Measurements from ENCODE around the gene MCM9.
"Not testable (repeated sequence)": the region's sequence is repeated elsewhere in the genome, so short reads cannot be mapped to it uniquely, and the experiment has no call there.

Gene MCM9

GRCh38 chr6:118768441-118768840 is 166.5 kb downstream of the MCM9 start:
- Histone ChIP-seq H3K4me3 (ENCODE audit: low read length in 2 of 2) (no peak overlapping the region), H3K9ac (ENCODE audit: low read depth in 1 of 2, low read length in 2 of 2) (no peak overlapping the region), H3K27ac (ENCODE audit: low read depth in 2 of 2, low read length in 2 of 2) (peak overlapping the region in 1 of 2 donors; percentile 34), H3K9me3 (ENCODE audit: control insufficient read depth in 2 of 2, low read length in 2 of 2) (no peaks in the 10 kb centered on the region), H3K36me3 (ENCODE audit: control insufficient read depth in 2 of 2, insufficient read depth in 2 of 2, low read length in 2 of 2) (no peaks in the 10 kb centered on the region), H3K4me1 (ENCODE audit: control insufficient read depth in 2 of 2, insufficient read depth in 2 of 2, low read length in 2 of 2) (no peaks in the 10 kb centered on the region), H3K27me3 (ENCODE audit: control insufficient read depth in 2 of 2, insufficient read depth in 2 of 2, low read length in 2 of 2) (no peaks in the 10 kb centered on the region)

GRCh38 chr6:118765316-118765715 is 169.6 kb downstream of the MCM9 start:
- not testable (repeated sequence) for H3K9ac ChIP-seq (ENCODE audit: low read depth in 1 of 2, low read length in 2 of 2); H3K27me3 ChIP-seq (ENCODE audit: control insufficient read depth in 2 of 2, insufficient read depth in 2 of 2, low read length in 2 of 2); H3K4me3 ChIP-seq (ENCODE audit: low read length in 2 of 2); H3K27ac ChIP-seq (ENCODE audit: low read depth in 2 of 2, low read length in 2 of 2); H3K36me3 ChIP-seq (ENCODE audit: control insufficient read depth in 2 of 2, insufficient read depth in 2 of 2, low read length in 2 of 2); H3K4me1 ChIP-seq (ENCODE audit: control insufficient read depth in 2 of 2, insufficient read depth in 2 of 2, low read length in 2 of 2); H3K9me3 ChIP-seq (ENCODE audit: control insufficient read depth in 2 of 2, low read length in 2 of 2)

GRCh38 chr6:118764766-118765165 is 170.2 kb downstream of the MCM9 start:
- H3K9me3 ChIP-seq (ENCODE audit: control insufficient read depth in 2 of 2, low read length in 2 of 2), result no peaks in the 10 kb centered on the region
- H3K4me3 ChIP-seq (ENCODE audit: low read length in 2 of 2), result no peak overlapping the region
- no peaks in the 10 kb centered on the region for H3K36me3 ChIP-seq (ENCODE audit: control insufficient read depth in 2 of 2, insufficient read depth in 2 of 2, low read length in 2 of 2)
- H3K27me3 ChIP-seq (ENCODE audit: control insufficient read depth in 2 of 2, insufficient read depth in 2 of 2, low read length in 2 of 2), result no peaks in the 10 kb centered on the region
- no peak overlapping the region for H3K27ac ChIP-seq (ENCODE audit: low read depth in 2 of 2, low read length in 2 of 2)
- H3K9ac ChIP-seq (ENCODE audit: low read depth in 1 of 2, low read length in 2 of 2), result no peak overlapping the region
- no peaks in the 10 kb centered on the region for H3K4me1 ChIP-seq (ENCODE audit: control insufficient read depth in 2 of 2, insufficient read depth in 2 of 2, low read length in 2 of 2)
